GM19372 (cell line): ENCODE data around the gene MBNL1.
A peak's percentile ranks its signal among the peaks of the same experiment; 100 is the strongest.

Source experiments
- ATAC-seq: cut with Tn5 transposase; IDR thresholded peaks from one replicate; pipeline ENCODE4 v1.9.1; 2021; ENCODE audit warnings: mild to moderate bottlenecking, low read depth, moderate library complexity; ENCODE audit not compliant: unreplicated experiment

Gene MBNL1

DNA sequence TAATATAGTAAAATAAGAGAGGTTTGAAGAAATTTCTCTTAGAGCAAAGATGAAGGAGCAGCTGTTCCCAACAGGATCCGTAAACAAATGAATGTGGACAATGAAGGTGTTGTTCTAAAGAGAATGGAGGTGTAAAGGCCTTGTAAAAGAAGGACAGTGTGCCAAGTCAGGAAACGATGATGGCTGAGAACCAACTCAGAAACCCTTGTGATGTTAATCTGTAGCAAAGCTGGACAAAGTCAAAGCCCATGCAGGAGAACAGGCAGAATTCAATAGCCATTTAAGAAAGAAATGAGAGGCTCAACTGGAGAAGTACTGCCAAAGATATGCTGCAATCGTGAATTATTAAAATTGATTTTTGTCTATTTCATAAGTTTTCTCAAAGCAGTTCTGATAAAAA, 192.2 kb downstream of the MBNL1 start:
- no peak for ATAC-seq

GRCh38 chr3:152461460-152461859, 192.7 kb downstream of the MBNL1 start:
- ATAC-seq: no peak

DNA sequence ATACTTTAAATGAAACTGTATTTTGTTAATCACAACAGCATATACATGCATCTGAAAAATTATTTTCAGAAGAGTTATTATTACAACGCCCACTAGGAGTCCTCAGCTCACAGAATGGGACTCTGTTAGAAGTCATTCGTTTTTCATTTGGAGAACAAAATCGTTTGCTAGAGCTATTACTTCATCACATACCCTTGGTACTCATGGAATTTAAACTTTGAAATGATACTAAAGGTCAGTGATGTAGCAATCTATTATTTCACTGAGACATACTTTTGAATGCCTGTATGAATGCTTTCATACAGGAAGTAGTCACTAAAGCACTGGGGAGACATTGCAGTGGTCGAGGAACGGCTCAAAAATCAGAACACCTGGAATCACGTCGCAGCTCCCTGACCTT, 198.1 kb downstream of the MBNL1 start:
- no peak for ATAC-seq

DNA sequence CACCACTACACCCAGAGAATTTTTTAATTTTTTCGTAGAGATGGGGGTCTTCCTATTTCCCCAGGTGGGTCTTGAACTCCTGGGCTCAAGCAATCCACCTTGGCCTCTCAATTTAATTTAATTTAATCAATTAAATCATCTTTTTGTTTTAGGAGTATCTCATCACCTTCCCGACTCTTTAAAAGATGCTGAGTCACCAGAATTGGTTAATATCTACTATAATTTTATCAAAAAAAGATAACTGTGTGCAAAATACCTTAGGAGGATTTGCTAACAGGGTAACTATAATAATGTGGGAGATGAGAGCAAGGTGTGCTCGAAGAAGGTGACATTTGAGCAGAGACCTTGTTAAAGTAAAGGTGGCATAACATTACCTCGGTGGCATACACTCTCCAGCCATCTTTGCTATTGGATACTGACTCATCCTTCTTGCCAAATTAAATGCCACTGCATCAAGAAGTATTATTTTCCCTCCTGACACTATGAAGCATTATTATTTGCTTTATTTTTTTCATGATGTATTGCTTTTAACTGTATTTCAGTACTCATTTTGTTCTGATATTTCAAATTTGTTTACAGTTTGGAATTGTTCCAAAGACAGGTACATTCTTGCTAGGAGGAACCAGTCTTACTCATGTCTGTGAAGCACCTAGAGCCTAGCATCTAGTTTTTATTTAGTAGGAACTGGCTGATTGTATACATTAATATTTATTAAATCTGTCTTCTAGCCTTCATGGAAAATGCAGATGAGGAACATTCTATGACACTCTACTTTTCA, 200.7 kb downstream of the MBNL1 start:
- no peak for ATAC-seq

GRCh38 chr3:152470095-152470494, 201.4 kb downstream of the MBNL1 start:
- ATAC-seq: no peak

GRCh38 chr3:152470893-152471292, 202.2 kb downstream of the MBNL1 start:
- ATAC-seq: no peak

GRCh38 chr3:152471814-152472671, 203.3 kb downstream of the MBNL1 start:
- peak; percentile 57 for ATAC-seq

- ATAC-seq: no peak
Measured at GRCh38 chr3:152472672-152472954, 203.9 kb downstream of the MBNL1 start.

GRCh38 chr3:152474585-152474984, 205.9 kb downstream of the MBNL1 start:
- ATAC-seq: peak; percentile 49

GRCh38 chr3:152477422-152477821, 208.7 kb downstream of the MBNL1 start:
- ATAC-seq: no peak

- ATAC-seq: peak; percentile 83
Measured at GRCh38 chr3:152480282-152480953, 211.7 kb downstream of the MBNL1 start.

GRCh38 chr3:152486364-152486763, 217.6 kb downstream of the MBNL1 start:
- ATAC-seq: no peak

- ATAC-seq: no peak
Measured at GRCh38 chr3:152488449-152488848, 219.7 kb downstream of the MBNL1 start.

GRCh38 chr3:152491922-152492321, 223.2 kb downstream of the MBNL1 start:
- ATAC-seq: no peak

DNA sequence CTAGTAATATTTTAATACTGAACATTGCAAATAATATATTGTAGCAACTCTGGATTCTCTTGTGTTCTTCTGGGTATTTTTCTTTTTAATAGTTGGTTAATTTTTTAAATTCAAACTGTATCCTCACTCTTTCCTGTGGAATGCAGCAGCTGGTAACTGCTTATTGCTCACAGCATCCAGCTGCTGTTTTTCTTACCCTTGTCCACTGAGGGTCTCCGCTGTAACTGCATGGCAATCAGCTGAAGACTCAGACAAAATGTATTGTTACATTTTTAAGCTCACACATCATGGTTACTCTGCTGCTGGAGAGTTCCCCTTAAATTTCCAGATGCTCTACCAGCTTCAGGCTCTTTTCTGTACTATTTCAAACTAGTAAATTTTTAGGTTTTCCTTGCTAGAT, 227.6 kb downstream of the MBNL1 start:
- no peak for ATAC-seq

GRCh38 chr3:152496716-152497115, 228.0 kb downstream of the MBNL1 start:
- no peak for ATAC-seq

DNA sequence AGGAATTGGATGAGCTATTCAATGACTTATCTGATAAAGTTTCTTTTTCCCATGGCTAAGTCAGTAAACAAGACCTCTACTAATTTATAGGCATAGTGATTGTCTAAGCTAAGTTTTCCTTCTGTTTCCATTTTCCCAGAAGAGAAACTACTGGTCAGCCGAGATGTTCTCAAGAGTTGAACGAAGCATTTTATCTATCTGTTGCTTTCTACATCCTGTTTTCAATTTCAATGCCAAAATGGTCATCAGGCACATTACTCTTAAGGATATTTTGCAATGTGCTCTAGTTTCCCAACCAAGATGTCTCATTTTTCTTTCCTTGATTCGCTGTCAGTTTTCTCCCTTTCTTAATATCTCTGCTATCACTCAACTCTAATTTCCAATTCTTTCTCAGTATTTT, 228.7 kb downstream of the MBNL1 start:
- no peak for ATAC-seq

DNA sequence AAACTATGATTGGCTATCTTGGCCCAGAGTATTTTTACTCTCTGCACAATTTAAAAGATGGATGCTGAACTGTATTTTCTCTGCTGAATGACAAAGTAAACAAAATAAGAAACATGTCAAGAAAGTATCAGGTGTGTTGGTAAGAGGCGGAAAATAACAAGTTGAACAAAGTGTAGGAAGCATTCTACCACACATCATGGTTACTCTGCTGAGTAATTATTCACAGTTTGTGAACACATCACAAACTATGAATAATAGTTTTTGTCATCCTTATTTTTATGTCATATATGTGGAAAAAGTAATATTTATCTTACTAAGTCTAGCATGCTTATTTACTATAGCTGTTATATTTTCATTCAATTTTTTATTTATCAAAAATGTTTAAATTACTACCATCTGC, 229.2 kb downstream of the MBNL1 start:
- ATAC-seq: no peak

DNA sequence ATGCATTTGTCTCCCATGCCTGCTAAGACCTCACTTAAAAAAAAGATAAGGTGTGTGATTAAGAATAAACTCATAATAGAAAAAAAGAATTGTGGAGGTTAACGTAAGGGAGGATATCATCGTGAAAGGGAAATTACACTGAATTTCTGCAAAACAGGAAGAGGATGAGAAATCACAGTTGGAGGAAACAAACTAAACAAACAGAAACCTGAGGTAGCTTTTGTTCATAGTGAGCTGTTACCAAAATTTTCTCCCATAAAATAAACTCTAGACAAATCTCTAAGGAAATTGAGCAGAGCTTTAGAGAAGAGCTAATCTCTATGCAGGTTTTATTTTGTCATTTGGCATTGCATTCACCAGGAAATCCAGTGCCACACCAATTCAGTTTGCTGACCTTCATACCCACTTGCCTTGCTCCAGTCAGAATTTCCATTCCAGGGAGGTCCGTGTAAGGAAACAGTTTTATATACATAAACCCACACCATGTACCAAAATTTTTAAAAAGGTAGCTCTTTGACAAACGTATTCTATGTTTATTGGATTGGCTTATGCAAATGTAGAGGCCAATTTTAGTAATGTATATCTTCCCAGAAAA, 231.2 kb downstream of the MBNL1 start:
- ATAC-seq: no peak

GRCh38 chr3:152505926-152506325, 237.2 kb downstream of the MBNL1 start:
- ATAC-seq: peak; percentile 96

DNA sequence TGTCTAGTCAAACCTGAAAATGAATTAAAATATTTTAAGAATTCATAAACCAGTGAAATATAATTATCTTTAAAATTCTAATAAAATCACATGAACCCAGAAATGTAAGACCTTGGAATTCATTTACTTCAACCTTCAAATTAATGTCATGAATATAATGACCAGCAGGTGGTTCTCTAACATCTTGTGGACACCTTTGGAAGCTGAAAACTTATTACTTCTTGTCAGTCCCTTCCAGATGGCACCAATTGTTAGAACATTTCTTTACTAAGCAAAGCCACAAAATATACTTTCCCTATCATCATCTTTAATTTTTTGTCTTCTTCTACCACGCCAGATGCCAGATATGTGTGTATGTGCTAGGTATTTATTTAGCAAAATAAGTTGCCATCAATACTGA, 240.0 kb downstream of the MBNL1 start:
- ATAC-seq: no peak
